ENCODE data around the gene FAU. TPM values are rescaled to one million over a fixed set of nuclear protein-coding genes. Genes with fewer than 3 reads are reported as not detected.

Gene FAU
- total and polyA plus RNA-seq, 2 donors, result 177 to 1,282 TPM

DNA sequence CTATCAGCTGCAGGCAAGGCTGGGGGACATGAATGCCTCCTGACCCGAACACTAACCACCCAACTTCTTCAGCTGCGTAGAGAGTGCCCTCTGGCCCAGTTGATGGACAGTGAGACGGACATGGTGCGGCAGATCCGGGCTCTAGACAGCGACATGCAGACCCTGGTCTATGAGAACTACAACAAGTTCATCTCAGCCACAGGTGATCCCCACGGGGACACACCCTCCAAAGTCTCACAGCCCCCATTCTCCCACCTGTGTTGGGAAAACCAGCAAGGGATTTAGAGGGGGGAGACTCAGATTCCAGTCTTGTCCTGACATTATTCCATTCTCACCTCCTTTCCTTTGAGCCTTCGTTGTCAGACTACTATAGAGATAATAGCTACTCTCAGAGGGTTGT, 25.0 kb downstream of the FAU start:
- 41% methylated on average over 8 of the region's 8 CpGs for WGBS
- peak overlapping the region; percentile 75 for H3K4me3 ChIP-seq (ENCODE audit: low read depth, low read length)
- no peaks in the 10 kb centered on the region for H3K36me3 ChIP-seq (ENCODE audit: insufficient read depth)
- H3K27ac ChIP-seq (ENCODE audit: low read depth), result no peak overlapping the region
- no peak for DNase-seq (ENCODE audit: extremely low spot score)
- no peaks in the 10 kb centered on the region for H3K4me1 ChIP-seq (ENCODE audit: insufficient read depth)

GRCh38 chr11:65095974-65096806, 25.7 kb downstream of the FAU start, which contains the start of gene VPS51:
TSS of gene VPS51 (plus strand) at chr11:65096214. CDS start at chr11:65096251, 37 bp downstream.
- Histone ChIP-seq H3K4me1 (ENCODE audit: insufficient read depth) (no peaks in the 10 kb centered on the region), H3K27ac (ENCODE audit: low read depth) (peak within 1 kb of the TSS; percentile 90), H3K4me3 (ENCODE audit: low read depth, low read length) (peak within 1 kb of the TSS; percentile 75), H3K36me3 (ENCODE audit: insufficient read depth) (no peaks in the 10 kb centered on the region)
- DNase-seq (ENCODE audit: extremely low spot score), result peak; percentile 89
- WGBS, result under 1% methylated on average over 52 of the region's 52 CpGs

DNA sequence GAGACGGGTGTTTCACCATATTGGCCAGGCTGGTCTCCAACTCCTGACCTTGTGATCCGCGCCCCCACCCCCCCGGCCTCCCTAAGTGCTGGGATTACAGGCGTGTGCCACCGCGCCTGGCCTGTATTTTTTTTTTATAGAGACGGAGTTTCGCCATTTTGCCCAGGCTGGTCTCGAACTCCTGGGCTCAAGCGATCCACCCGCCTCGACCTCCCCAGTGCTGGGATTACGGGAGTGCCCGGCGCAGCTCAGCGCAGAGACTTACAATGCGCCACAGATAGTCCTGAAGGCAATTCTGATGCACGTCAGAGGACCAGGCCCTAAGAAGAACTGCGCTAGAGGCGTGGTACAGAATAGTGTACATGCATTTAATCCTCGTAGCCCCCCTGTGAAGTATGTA, 26.5 kb downstream of the FAU start:
- no peak for DNase-seq (ENCODE audit: extremely low spot score)
- H3K27ac ChIP-seq (ENCODE audit: low read depth), result no peak overlapping the region
- H3K36me3 ChIP-seq (ENCODE audit: insufficient read depth), result no peaks in the 10 kb centered on the region
- H3K4me1 ChIP-seq (ENCODE audit: insufficient read depth), result no peaks in the 10 kb centered on the region
- H3K4me3 ChIP-seq (ENCODE audit: low read depth, low read length), result no peak overlapping the region
- 73% methylated on average over 22 of the region's 22 CpGs for WGBS

DNA sequence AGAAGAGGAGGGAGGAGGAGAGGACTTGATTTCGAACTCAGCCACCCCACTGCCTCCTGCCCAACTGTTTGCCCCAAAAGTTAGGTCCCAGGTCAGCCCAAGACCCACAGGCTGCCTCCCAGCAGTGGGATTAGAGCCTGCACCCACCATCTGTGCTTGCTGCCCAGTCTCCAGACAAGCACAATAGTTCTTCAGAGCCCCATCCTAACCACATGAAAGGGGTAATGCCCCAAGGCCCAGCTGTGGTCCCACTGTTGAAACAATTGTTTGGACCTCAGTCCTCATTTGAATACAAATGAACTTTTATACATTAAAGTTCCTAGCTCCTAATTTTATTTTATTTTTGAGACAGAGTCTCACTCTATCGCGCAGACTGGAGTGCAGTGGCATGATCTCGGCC, 31.3 kb downstream of the FAU start:
- Histone ChIP-seq H3K36me3 (ENCODE audit: insufficient read depth) (peaks cover 5% of the 10 kb centered on the region), H3K4me3 (ENCODE audit: low read depth, low read length) (no peak overlapping the region), H3K4me1 (ENCODE audit: insufficient read depth) (no peaks in the 10 kb centered on the region), H3K27ac (ENCODE audit: low read depth) (no peak overlapping the region)
- WGBS, result 91% methylated on average over 4 of the region's 4 CpGs
- no peak for DNase-seq (ENCODE audit: extremely low spot score)

DNA sequence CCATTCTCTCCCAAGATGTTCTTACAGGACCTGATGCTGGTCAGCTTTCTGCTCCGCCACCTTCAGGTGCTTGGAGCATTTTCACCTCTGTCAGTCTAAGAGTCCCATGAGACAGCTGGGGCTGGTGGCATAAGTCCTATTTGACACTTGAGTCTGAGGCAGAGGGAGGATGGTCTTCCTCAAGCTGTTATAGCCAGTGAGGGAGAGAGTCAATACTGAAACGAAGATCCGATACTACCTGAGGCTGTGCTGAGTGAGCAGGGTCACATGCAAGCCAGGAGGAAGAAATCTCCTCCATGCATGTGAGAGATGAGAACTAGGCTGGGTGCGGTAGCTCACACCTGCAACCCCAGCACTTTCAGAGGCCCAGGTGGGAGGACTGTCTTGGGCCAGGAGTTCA, 32.3 kb downstream of the FAU start:
- Histone ChIP-seq H3K4me3 (ENCODE audit: low read depth, low read length) (no peak overlapping the region), H3K27ac (ENCODE audit: low read depth) (no peak overlapping the region), H3K4me1 (ENCODE audit: insufficient read depth) (no peaks in the 10 kb centered on the region), H3K36me3 (ENCODE audit: insufficient read depth) (peaks cover 5% of the 10 kb centered on the region)
- DNase-seq (ENCODE audit: extremely low spot score), result no peak
- 92% methylated on average over 4 of the region's 4 CpGs for WGBS

GRCh38 chr11:65087827-65088226, 34.1 kb downstream of the FAU start:
- Histone ChIP-seq H3K4me1 (ENCODE audit: insufficient read depth) (no peaks in the 10 kb centered on the region), H3K36me3 (ENCODE audit: insufficient read depth) (peaks cover 5% of the 10 kb centered on the region), H3K27ac (ENCODE audit: low read depth) (no peak overlapping the region), H3K4me3 (ENCODE audit: low read depth, low read length) (no peak overlapping the region)
- WGBS, result 94% methylated on average over 15 of the region's 15 CpGs
- no peak for DNase-seq (ENCODE audit: extremely low spot score)

GRCh38 chr11:65087216-65087615, 34.7 kb downstream of the FAU start:
- no peak overlapping the region for H3K4me3 ChIP-seq (ENCODE audit: low read depth, low read length)
- no peak overlapping the region for H3K27ac ChIP-seq (ENCODE audit: low read depth)
- DNase-seq (ENCODE audit: extremely low spot score), result no peak
- no peaks in the 10 kb centered on the region for H3K4me1 ChIP-seq (ENCODE audit: insufficient read depth)
- whole genome bisulfite sequencing, result 90% methylated on average over 11 of the region's 11 CpGs
- H3K36me3 ChIP-seq (ENCODE audit: insufficient read depth), result peaks cover 5% of the 10 kb centered on the region

- Histone ChIP-seq H3K36me3 (ENCODE audit: insufficient read depth) (peaks cover 5% of the 10 kb centered on the region), H3K4me1 (ENCODE audit: insufficient read depth) (no peaks in the 10 kb centered on the region), H3K27ac (ENCODE audit: low read depth) (no peak overlapping the region), H3K4me3 (ENCODE audit: low read depth, low read length) (no peak overlapping the region)
- 90% methylated on average over 9 of the region's 9 CpGs for WGBS
- DNase-seq (ENCODE audit: extremely low spot score), result no peak
Observed at GRCh38 chr11:65086809-65087208, 35.1 kb downstream of the FAU start.

DNA sequence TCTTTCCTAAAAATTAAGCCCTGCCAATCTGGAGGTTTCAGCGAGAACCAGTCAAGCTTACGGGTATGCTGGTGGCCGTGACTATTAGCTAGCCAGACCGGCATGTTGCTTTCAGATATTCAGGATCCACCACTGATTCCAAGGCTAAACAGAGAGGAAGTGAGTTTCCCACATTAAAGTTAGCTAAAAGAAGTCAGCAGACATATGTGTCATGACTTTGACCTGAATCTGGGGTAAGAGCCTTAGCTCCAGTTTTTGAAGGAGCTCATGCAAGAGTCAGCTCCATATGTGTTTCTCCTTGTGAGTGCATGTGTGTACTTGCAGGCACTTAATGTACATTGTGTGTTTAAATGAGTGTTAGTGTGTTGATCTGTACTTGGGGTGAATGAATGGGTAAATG, 36.5 kb downstream of the FAU start:
- Histone ChIP-seq H3K36me3 (ENCODE audit: insufficient read depth) (peaks cover 5% of the 10 kb centered on the region), H3K27ac (ENCODE audit: low read depth) (no peak overlapping the region), H3K4me3 (ENCODE audit: low read depth, low read length) (no peak overlapping the region), H3K4me1 (ENCODE audit: insufficient read depth) (no peaks in the 10 kb centered on the region)
- WGBS, result 91% methylated on average over 4 of the region's 4 CpGs
- no peak for DNase-seq (ENCODE audit: extremely low spot score)

DNA sequence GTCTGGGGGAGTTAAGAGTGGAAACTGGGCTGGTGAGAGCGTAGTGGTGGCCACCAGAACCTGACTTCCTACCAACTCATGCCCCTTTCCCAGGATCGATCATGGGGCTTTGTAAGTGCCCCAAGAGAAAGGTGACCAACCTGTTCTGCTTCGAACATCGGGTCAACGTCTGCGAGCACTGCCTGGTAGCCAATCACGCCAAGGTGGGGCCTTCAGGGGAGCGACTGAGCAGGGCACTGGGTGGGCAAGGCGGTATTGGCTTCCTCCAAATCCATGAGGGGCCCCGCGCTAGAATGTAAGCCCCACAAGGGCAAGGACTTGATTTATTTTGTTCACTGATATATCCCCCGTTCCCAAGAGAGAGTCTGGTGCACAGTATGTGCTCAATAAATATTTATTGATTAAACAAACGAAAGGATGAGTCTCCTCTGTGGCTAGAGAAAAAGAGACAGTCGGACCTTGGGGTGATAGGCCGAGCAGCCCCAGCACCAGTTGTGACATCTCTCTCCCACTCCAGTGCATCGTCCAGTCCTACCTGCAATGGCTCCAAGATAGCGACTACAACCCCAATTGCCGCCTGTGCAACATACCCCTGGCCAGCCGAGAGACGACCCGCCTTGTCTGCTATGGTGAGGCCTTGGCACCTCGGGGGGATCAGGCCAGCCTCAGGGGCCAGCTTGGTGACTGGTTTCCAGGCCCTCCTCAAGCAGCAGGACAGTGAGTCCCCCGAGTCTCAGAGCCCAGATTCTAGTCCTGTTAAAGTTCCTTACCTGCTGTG, 37.1 kb downstream of the FAU start:
- Histone ChIP-seq H3K4me1 (ENCODE audit: insufficient read depth) (no peaks in the 10 kb centered on the region), H3K36me3 (ENCODE audit: insufficient read depth) (peaks cover 5% of the 10 kb centered on the region), H3K27ac (ENCODE audit: low read depth) (peak overlapping the region; percentile 98), H3K4me3 (ENCODE audit: low read depth, low read length) (peak overlapping the region; percentile 68)
- 41% methylated on average over 23 of the region's 23 CpGs for WGBS
- DNase-seq (ENCODE audit: extremely low spot score), result no peak

DNA sequence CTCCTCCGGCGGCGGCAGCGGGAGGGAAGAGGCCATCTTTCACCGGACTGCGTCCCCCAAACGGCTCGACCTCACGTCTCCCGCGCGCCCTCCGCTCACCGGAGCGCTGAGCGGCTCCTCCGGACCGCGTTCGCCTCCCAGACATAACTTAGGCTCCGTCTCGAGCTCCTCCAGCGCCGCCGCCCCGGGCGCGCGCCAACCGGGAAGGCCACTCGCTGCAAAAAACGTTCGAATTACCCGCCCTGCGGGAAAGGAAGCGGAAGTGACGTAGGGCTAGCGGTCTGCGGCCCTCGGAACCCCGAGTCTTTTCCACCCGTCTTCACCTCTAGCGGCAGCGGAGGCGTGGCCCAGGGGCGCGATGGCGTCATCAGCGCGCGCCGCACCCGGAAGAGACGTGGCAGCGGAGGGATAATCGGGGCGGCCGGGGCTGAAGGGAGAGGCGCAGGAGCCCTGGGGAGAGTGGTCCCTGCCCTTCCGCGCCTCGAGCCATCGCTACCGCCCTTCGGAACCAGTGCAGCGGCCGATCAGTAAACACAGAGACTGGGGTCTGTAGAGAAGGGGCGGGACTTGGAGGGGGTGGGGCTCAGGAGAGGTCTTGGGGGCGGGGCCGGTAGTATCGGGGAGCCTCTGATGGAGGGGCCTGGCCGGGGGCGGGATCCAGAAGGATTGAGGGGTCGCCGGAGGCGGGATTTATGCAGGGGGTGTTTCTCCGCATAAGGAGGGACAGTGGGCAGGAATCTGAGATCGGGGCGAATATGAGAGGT, 37.9 kb downstream of the FAU start, which contains the start of the genes CDCA5 and ZFPL1:
Gene CDCA5, minus strand, starts transcription at position 207 of the 764 bp plus-strand sequence. Its CDS starts 62 bp downstream, at position 145.
Gene ZFPL1, plus strand, starts transcription at position 389 of the 764 bp plus-strand sequence. CDS start 477 bp downstream, outside the sequence.
- Histone ChIP-seq H3K27ac (ENCODE audit: low read depth) (peak within 1 kb of the TSS; percentile 98), H3K36me3 (ENCODE audit: insufficient read depth) (peaks cover 5% of the 10 kb centered on the region), H3K4me1 (ENCODE audit: insufficient read depth) (no peaks in the 10 kb centered on the region), H3K4me3 (ENCODE audit: low read depth, low read length) (peak within 1 kb of the TSS; percentile 68)
- DNase-seq (ENCODE audit: extremely low spot score), result peak; percentile 87
- under 1% methylated on average over 79 of the region's 79 CpGs for WGBS

DNA sequence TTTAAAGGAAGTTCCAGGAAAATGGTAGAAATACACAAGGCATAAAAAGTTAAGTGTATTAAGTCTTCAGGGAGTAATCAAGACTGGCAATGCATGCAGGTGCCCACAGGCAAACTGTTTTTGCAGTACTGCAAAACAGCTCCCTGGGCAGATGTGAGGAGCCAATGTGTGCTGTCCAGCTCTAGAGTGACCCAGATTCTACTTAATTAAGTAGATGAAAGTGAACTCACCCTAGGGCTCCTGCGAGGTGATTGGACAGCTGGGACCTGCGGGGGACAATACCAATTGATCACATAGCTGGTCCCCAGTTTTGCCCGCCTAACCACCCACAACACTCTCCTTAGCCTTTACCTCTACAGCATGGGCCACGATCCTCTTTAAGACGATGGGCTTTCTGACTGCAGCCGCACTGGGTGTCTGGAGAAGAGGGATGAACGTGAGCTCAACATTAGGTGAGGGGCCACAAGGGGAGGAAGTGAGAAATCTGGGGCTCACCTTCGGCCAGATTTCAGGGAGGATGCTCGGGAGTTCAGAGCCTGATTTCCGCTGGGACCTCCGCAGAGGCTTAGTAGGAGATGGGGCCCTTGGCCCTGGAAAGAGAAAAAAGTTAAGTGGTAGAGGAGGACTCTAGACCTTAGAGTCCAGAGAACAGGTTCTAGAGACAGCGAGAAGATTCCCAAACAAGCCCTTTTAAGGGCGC, 38.6 kb downstream of the FAU start:
- WGBS, result 5% methylated on average over 13 of the region's 13 CpGs
- Histone ChIP-seq H3K36me3 (ENCODE audit: insufficient read depth) (peaks cover 5% of the 10 kb centered on the region), H3K27ac (ENCODE audit: low read depth) (peak overlapping the region; percentile 53), H3K4me1 (ENCODE audit: insufficient read depth) (no peaks in the 10 kb centered on the region), H3K4me3 (ENCODE audit: low read depth, low read length) (peak overlapping the region; percentile 68)
- no peak for DNase-seq (ENCODE audit: extremely low spot score)
